Neural crest cell (in vitro differentiated cells): ENCODE results near the gene RAB37. TPM values are rescaled to one million over a fixed set of nuclear protein-coding genes. Genes with fewer than 3 reads are reported as not detected.

Experiments used
- DNase-seq: peaks from one replicate; pipeline ENCODE4 v3.0.0; 2021; ENCODE audit warnings: low read depth, mixed read lengths, low spot score
- H3K27ac Mint-ChIP-seq: one replicate; pipeline ENCODE4 v1.8.0; 2021; ENCODE audit warnings: mild to moderate bottlenecking, mixed read lengths; ENCODE audit not compliant: unreplicated experiment
- H3K27me3 Mint-ChIP-seq: 2 replicates; pipeline ENCODE4 v1.8.0; 2021; ENCODE audit warnings: low read depth, mild to moderate bottlenecking, mixed read lengths
- H3K36me3 Mint-ChIP-seq: 2 replicates; pipeline ENCODE4 v1.8.0; 2021; ENCODE audit warnings: low read depth, mild to moderate bottlenecking, mixed read lengths
- H3K4me1 Mint-ChIP-seq: 2 replicates; pipeline ENCODE4 v1.8.0; 2021; ENCODE audit warnings: mixed read lengths
- H3K4me3 Mint-ChIP-seq: one replicate; pipeline ENCODE4 v1.8.0; 2021; ENCODE audit warnings: mild to moderate bottlenecking, mixed read lengths
- H3K9me3 Mint-ChIP-seq: 2 replicates; pipeline ENCODE4 v1.8.0; 2021; ENCODE audit warnings: mixed read lengths
- CTCF ChIP-seq: fragments of 200-600 bp; sonication (generic); conservative IDR thresholded peaks from 2 replicates; pipeline ENCODE4 v1.5.0; 2021; ENCODE audit warnings: antibody characterized with exemption, mild to moderate bottlenecking
- total RNA-seq: library from RNA; stranded (reverse); gene quantifications from 2 replicates; pipeline ENCODE4 v1.2.1, GENCODE V29; 2021

The RAB37 gene
- total RNA-seq, 1 donor from 2014 or later: not detected

GRCh38 chr17:74776044-74776962, 39.2 kb downstream of the RAB37 start, which contains the start of gene NAT9:
Gene NAT9 (minus strand): TSS chr17:74776345. CDS start chr17:74775698, 647 bp downstream.
- peak within 1 kb of the TSS; percentile 97 for H3K4me3 Mint-ChIP-seq
- DNase-seq: peak; percentile 99
- peaks cover 10% of the 10 kb centered on the region for H3K36me3 Mint-ChIP-seq
- peak within 1 kb of the TSS; percentile 94 for H3K27ac Mint-ChIP-seq
- H3K4me1 Mint-ChIP-seq: peaks cover 49% of the 10 kb centered on the region
- no peak for TF ChIP-seq CTCF
- H3K27me3 Mint-ChIP-seq: no peaks in the 10 kb centered on the region
- no peaks in the 10 kb centered on the region for H3K9me3 Mint-ChIP-seq

- no peak overlapping the region for H3K27ac Mint-ChIP-seq
- peaks cover 10% of the 10 kb centered on the region for H3K36me3 Mint-ChIP-seq
- TF ChIP-seq CTCF: no peak
- no peaks in the 10 kb centered on the region for H3K27me3 Mint-ChIP-seq
- H3K9me3 Mint-ChIP-seq: no peaks in the 10 kb centered on the region
- no peak for DNase-seq
- H3K4me3 Mint-ChIP-seq: peak overlapping the region; percentile 97
- H3K4me1 Mint-ChIP-seq: peaks cover 49% of the 10 kb centered on the region
Measured at GRCh38 chr17:74776990-74777389, 39.9 kb downstream of the RAB37 start.

- no peak for TF ChIP-seq CTCF
- H3K27ac Mint-ChIP-seq: no peak overlapping the region
- H3K36me3 Mint-ChIP-seq: peaks cover 6% of the 10 kb centered on the region
- H3K9me3 Mint-ChIP-seq: no peaks in the 10 kb centered on the region
- no peaks in the 10 kb centered on the region for H3K27me3 Mint-ChIP-seq
- H3K4me1 Mint-ChIP-seq: peaks cover 49% of the 10 kb centered on the region
- peak overlapping the region; percentile 97 for H3K4me3 Mint-ChIP-seq
- no peak for DNase-seq
Measured at GRCh38 chr17:74777901-74778515, 41.0 kb downstream of the RAB37 start.

GRCh38 chr17:74778960-74779359, 41.9 kb downstream of the RAB37 start:
- no peak overlapping the region for H3K27ac Mint-ChIP-seq
- peaks cover 47% of the 10 kb centered on the region for H3K4me1 Mint-ChIP-seq
- DNase-seq: no peak
- peak overlapping the region; percentile 75 for H3K4me3 Mint-ChIP-seq
- TF ChIP-seq CTCF: no peak
- H3K9me3 Mint-ChIP-seq: no peaks in the 10 kb centered on the region
- no peaks in the 10 kb centered on the region for H3K27me3 Mint-ChIP-seq
- peaks cover 5% of the 10 kb centered on the region for H3K36me3 Mint-ChIP-seq

DNA sequence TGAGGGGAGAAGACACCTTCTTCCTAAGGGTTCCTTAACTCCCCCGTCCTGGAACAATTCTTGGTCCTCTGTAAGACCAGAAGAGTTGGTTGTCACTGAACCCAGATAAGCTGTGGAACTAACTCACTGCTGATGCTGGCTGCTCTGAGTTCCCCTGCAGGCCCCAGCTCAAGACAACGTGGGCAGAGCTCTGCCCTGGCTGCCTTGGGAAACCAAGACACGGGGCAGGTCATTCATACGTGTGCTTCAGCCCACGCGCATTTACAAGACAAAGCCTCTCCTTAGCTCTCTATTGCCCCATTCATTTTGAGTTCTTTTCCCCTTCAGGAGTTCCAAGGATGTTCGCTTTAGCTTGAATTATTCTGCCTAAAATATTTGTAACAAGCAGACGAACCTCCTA, 42.4 kb downstream of the RAB37 start:
- Mint-ChIP-seq H3K9me3 (no peaks in the 10 kb centered on the region), H3K36me3 (peaks cover 3% of the 10 kb centered on the region), H3K4me3 (peak overlapping the region; percentile 75), H3K4me1 (peaks cover 50% of the 10 kb centered on the region), H3K27me3 (no peaks in the 10 kb centered on the region), H3K27ac (no peak overlapping the region)
- no peak for TF ChIP-seq CTCF
- no peak for DNase-seq
